NCI-H345 treated with DMSO at 0.1 percent for 48 hours (cell line): ENCODE data around the gene SUPT3H.

Experiments used
- DNase-seq: peaks from one replicate; lab custom pipeline; 2025; ENCODE audit not compliant: unreplicated experiment; lab: John Stamatoyannopoulos, UW

Gene SUPT3H

GRCh38 chr6:45129051-45129450 lies 248.7 kb downstream of the SUPT3H start:
- DNase-seq: no peak

- no peak for DNase-seq
Measured at GRCh38 chr6:45127185-45127584, 250.5 kb downstream of the SUPT3H start.

- DNase-seq: no peak
Measured at GRCh38 chr6:45126033-45126432, 251.7 kb downstream of the SUPT3H start.

GRCh38 chr6:45123023-45123422 lies 254.7 kb downstream of the SUPT3H start:
- DNase-seq: no peak

- DNase-seq: no peak
Measured at GRCh38 chr6:45118754-45119153, 259.0 kb downstream of the SUPT3H start.

DNA sequence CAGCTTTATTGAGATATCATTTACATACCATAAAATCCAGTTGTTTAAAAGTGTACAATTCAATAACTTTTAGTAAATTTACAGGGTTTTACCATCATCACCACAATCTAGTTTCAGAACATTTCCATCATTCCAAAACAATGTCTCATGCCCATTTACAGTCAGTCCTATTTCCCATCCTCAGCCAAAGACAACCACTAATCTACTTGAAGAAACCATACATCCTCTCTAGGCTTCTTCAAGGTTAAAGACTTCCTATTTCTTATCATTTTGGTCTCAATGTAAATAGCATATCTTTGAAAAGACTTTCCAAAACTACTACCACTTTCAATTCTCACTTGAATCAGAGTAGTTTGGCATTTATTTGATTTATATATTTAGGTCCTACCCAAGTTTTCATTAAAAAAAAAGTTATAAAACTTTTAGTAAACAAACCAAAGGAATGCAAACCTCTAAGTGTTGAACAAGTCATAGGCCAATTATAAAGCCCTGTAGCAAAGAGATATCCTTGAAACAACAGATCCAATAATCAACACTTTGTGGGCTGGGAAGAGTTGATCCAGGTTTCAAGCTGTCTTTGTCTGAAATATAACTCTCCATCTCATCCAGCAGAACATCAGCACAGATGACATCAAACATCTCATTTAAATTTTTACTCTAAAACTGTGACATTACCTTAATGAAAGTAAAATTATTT lies 260.9 kb downstream of the SUPT3H start:
- DNase-seq: no peak

- no peak for DNase-seq
Measured at GRCh38 chr6:45115696-45116095, 262.0 kb downstream of the SUPT3H start.

GRCh38 chr6:45112711-45113110 lies 265.0 kb downstream of the SUPT3H start:
- no peak for DNase-seq

- no peak for DNase-seq
Measured at GRCh38 chr6:45109551-45109950, 268.2 kb downstream of the SUPT3H start.

GRCh38 chr6:45105170-45105820 lies 272.4 kb downstream of the SUPT3H start:
- DNase-seq: no peak

- no peak for DNase-seq
Measured at GRCh38 chr6:45104429-45104828, 273.3 kb downstream of the SUPT3H start.

GRCh38 chr6:45098256-45098655 lies 279.5 kb downstream of the SUPT3H start:
- DNase-seq: no peak

DNA sequence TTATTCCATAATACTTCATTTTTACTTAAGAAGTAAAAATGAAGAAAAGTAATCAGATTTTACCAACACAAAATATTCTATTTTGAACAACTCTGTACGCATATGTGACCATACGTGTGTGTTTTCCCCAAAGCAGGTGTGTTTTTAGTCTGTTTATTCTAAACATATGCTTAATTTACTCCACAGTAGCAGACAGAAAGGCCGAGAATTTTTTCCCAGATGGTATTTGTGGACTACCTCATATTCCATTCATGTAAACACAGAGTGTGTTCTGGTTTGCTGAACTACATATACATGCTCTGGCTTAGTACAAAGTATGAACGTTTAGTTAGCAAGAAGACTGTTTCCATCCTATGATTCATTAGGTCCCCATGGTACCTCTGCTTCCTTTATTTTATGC lies 282.9 kb downstream of the SUPT3H start:
- DNase-seq: no peak

GRCh38 chr6:45092135-45092534 lies 285.6 kb downstream of the SUPT3H start:
- no peak for DNase-seq

DNA sequence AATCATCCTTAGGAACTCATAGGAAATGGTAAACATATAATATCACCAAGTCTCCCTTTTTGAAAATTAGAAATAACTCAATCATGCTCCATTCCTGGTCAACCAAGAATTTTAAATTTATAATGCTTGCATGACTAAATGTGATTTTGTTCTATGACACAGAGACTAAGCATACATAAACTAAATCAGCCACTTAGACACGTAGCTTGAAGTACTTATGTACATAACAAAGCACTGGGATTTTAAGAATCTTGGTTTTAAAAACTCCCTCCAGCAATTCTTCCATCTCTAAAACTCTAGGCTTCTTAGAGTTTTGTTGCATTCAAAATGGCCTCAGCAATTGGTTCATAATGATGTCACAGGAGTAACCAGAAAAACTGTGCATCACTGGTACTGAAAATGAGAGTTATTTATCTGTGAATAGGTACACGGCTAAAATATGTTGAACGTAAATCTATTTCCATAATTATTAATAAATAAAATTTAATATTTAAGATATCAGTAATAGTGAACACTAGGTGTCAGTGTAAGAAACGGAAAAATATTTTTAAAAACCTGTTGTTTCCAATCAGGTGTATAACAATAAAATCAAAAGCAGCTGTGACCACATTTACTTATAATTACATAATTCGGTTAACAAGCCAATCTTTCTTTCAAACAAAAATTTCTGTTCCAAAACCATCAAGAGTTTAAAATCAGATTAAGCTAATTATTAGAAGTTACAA lies 291.2 kb downstream of the SUPT3H start:
- no peak for DNase-seq

DNA sequence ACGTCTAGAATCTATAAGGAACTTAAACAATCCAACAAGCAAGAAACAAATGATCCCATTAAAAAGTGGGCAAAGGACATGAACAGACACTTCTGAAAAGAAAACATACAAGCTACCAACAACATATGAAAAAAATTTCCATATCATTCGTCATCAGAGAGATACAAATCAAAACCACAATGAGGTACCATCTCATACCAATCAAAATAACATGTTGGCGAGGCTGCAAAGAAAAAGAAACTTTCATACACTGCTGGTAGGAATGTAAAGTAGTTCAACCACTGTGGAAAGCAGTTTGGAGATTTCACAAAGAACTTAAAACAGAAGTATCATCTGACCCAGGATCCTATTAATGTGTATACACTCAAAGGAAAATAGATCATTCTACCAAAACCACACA lies 293.5 kb downstream of the SUPT3H start:
- no peak for DNase-seq

DNA sequence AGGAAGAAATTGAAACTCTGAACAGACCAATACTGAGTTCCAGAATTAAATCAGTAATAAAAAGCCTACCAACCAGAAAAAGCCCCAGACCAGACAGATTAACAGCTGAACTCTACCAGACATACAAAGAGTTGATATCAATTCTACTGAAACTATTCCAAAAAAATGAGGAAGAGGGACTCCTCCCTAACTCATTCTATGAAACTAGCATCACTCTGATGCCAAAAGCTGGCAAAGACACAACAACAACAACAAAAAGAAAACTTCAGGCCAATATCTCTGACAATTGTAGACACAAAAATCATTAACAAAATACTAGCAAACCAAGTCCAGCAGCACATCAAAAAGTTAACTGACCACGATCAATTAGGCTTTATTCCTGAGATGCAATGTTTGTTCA lies 295.6 kb downstream of the SUPT3H start:
- DNase-seq: no peak

- no peak for DNase-seq
Measured at GRCh38 chr6:45081634-45082033, 296.1 kb downstream of the SUPT3H start.

DNA sequence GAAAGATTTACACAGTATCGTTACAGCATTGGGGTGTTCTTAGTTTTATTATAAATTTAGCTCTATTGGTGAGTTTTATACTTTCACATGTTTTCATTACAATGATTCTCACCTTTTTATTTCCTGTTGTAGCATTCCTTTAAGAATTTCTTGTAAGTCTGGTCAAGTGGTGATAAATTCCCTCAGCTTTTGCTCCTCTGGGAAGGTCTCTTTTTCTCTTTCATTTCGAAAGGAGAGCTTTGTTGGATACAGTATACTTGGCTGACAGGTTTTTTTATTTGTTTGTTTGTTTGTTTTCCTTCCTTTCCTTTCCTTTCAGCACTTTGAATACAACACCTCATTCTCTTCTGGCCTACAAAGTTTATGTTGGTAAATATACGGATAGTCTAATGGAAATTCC lies 299.3 kb downstream of the SUPT3H start:
- no peak for DNase-seq

DNA sequence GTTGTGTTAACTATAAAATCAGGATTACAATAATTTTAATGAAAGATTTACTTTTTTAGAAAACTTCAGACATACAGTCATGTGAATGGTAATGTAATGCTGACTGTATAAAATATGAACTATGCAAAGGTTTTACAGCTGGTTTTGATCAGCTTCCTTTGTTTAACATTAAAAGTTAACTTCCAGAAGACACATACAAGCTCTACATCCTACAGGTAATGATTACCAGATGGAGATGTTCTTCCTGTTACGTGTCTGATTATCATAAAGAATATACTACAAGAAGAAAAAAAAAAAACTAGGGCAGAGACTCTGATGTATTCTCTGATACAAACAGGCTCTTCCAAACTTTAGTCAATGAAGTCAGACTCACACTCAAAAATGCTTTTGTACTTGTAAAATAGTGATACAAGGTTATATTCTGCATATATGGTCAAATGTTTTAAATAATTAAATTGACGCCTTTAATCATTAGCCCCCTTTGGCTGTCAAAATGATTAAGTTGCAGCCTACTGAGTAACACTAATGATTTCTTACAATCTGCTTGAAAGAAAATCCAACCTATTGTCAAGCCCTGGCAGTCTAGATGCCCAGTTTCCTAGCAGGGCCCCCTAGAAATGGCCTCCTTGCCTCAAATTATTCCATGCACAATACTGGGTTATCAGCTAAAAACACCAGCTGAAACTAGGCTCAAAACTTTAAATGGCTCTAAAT lies 301.4 kb downstream of the SUPT3H start:
- no peak for DNase-seq

GRCh38 chr6:45075246-45075645 lies 302.5 kb downstream of the SUPT3H start:
- no peak for DNase-seq

DNA sequence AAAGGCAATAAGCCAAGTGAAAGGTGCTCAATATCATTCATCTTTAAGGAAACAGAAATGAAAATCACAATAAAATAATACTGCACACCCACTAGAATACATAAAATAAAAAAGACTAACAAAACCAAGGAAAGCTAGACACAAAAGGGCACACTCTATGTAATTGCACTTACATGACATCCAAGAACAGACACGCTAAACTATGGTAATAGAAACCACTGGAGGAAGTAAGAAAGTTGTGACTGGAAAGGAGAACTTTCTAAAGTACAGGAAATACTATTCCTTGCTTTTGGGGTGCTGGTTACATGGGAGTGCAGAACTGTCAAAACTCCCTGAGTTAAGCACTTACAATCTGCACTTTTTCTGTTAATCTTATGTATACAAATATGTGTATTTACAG lies 303.3 kb downstream of the SUPT3H start:
- DNase-seq: no peak
